Neural progenitor cell (in vitro differentiated cells): ENCODE results near the gene CHST3. TPM values are rescaled to one million over a fixed set of nuclear protein-coding genes. Genes with fewer than 3 reads are reported as not detected.

ENCODE experiments used
- DNase-seq: peaks from one replicate; pipeline ENCODE4 v3.0.0-alpha.2; 2016; ENCODE audit warnings: low spot score
- H2AFZ ChIP-seq: fragments of 200-600 bp; sonication (generic); replicated peaks from 2 replicates; pipeline ENCODE4 v1.6.1; 2016; ENCODE audit warnings: antibody characterized with exemption
- H3F3A ChIP-seq: fragments of 200-600 bp; sonication (generic); 2 replicates; pipeline ENCODE4 v1.6.1; 2016; ENCODE audit warnings: antibody characterized with exemption, low read depth
- H3K27ac ChIP-seq: fragments of 200-600 bp; sonication (generic); 2 replicates; pipeline ENCODE4 v1.5.1; 2016; ENCODE audit warnings: mild to moderate bottlenecking
- H3K27me3 ChIP-seq: fragments of 200-600 bp; sonication (generic); 2 replicates; pipeline ENCODE4 v1.6.1; 2016; ENCODE audit warnings: mild to moderate bottlenecking, moderate library complexity
- H3K36me3 ChIP-seq: fragments of 200-600 bp; sonication (generic); 2 replicates; pipeline ENCODE4 v1.5.1; 2016
- H3K4me1 ChIP-seq: fragments of 200-600 bp; sonication (generic); 2 replicates; pipeline ENCODE4 v1.6.1; 2016; ENCODE audit warnings: mixed run types
- H3K4me2 ChIP-seq: fragments of 200-600 bp; sonication (generic); 2 replicates; pipeline ENCODE4 v1.6.1; 2016
- H3K4me3 ChIP-seq: fragments of 200-600 bp; sonication (generic); 2 replicates; pipeline ENCODE4 v1.5.1; 2016
- H3K79me2 ChIP-seq: fragments of 200-600 bp; sonication (generic); 2 replicates; pipeline ENCODE4 v1.6.1; 2016; ENCODE audit warnings: low read depth
- H3K9ac ChIP-seq: fragments of 200-600 bp; sonication (generic); 2 replicates; pipeline ENCODE4 v1.6.1; 2016
- H3K9me3 ChIP-seq: fragments of 200-600 bp; sonication (generic); 2 replicates; pipeline ENCODE4 v1.5.1; 2016; ENCODE audit warnings: low read depth
- H4K20me1 ChIP-seq: fragments of 200-600 bp; sonication (generic); 2 replicates; pipeline ENCODE4 v1.6.1; 2016; ENCODE audit warnings: low read depth
- H3K27ac Mint-ChIP-seq: 3 replicates; pipeline ENCODE4 v1.8.0; 2021; ENCODE audit warnings: mixed read lengths
- H3K27me3 Mint-ChIP-seq: 2 replicates; pipeline ENCODE4 v1.8.0; 2022; ENCODE audit warnings: low read depth, mild to moderate bottlenecking, inconsistent platforms, moderate library complexity, mixed read lengths; ENCODE audit not compliant: insufficient read depth
- H3K36me3 Mint-ChIP-seq: 3 replicates; pipeline ENCODE4 v1.8.0; 2021; ENCODE audit warnings: mixed read lengths
- H3K4me1 Mint-ChIP-seq: 3 replicates; pipeline ENCODE4 v1.8.0; 2021; ENCODE audit warnings: mixed read lengths
- H3K4me3 Mint-ChIP-seq: 3 replicates; pipeline ENCODE4 v1.8.0; 2021; ENCODE audit warnings: mild to moderate bottlenecking, moderate library complexity, mixed read lengths
- H3K9me3 Mint-ChIP-seq: 3 replicates; pipeline ENCODE4 v1.8.0; 2020; ENCODE audit warnings: mixed read lengths
- CTCF ChIP-seq: fragments of 200-600 bp; sonication (generic); IDR thresholded peaks from 2 replicates; pipeline ENCODE4 v1.5.1; 2017; ENCODE audit warnings: antibody characterized with exemption, mild to moderate bottlenecking
- EZH2 ChIP-seq: fragments of 200-600 bp; sonication (generic); IDR thresholded peaks from 2 replicates; pipeline ENCODE4 v1.6.1; 2017; ENCODE audit warnings: antibody characterized with exemption, mild to moderate bottlenecking, moderate library complexity
- EZH2phosphoT487 ChIP-seq: fragments of 200-600 bp; sonication (generic); IDR thresholded peaks from 2 replicates; pipeline ENCODE4 v1.6.1; 2017; ENCODE audit warnings: antibody characterized with exemption
- total RNA-seq: library from RNA; depleted of rRNA; stranded (reverse); fragments of >200 nt; gene quantifications from 2 replicates; pipeline ENCODE4 v1.2.3, GENCODE V29; 2015; ENCODE audit warnings: low replicate concordance

CHST3 gene
- total RNA-seq, 1 donor from 2014 or later = 9.1 TPM

DNA sequence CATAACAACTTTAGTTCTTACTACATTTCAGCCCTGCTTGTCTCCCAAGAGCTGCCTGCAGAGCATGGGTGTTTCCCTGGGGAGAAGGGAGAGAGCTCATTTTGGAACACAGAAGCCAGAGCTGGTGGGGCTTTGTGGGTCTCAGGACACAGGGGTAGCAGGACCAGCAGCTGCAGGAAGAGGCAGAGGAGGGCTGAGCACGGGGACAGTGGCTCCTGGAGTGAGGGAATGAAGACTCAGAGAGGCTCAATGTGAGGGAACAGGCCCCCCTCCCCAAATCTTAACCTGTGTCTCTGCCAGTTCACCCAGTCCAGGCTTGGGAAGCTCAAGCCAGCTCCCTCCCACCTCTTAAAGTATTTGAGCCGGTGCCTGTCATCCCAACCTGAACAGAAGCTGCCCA lies 50.0 kb downstream of the CHST3 start:
- H3K36me3 ChIP-seq = no peaks in the 10 kb centered on the region
- H3K4me3 ChIP-seq = no peak overlapping the region
- no peaks in the 10 kb centered on the region for H4K20me1 ChIP-seq
- peaks cover 6% of the 10 kb centered on the region for H3K36me3 Mint-ChIP-seq
- H2AFZ ChIP-seq = no peak overlapping the region
- peak overlapping the region; percentile 41 for H3K27ac ChIP-seq
- peaks cover 50% of the 10 kb centered on the region for H3K4me1 Mint-ChIP-seq
- H3F3A ChIP-seq = no peaks in the 10 kb centered on the region
- no peak overlapping the region for H3K4me3 Mint-ChIP-seq
- TF ChIP-seq CTCF = no peak
- TF ChIP-seq EZH2phosphoT487 = no peak
- no peak for TF ChIP-seq EZH2
- no peaks in the 10 kb centered on the region for H3K27me3 ChIP-seq
- H3K4me2 ChIP-seq = no peak overlapping the region
- no peaks in the 10 kb centered on the region for H3K9me3 Mint-ChIP-seq
- no peaks in the 10 kb centered on the region for H3K9me3 ChIP-seq
- no peak for DNase-seq
- peaks cover 27% of the 10 kb centered on the region for H3K4me1 ChIP-seq
- H3K27ac Mint-ChIP-seq = peak overlapping the region; percentile 87
- H3K27me3 Mint-ChIP-seq = peaks cover 3% of the 10 kb centered on the region
- peak overlapping the region; percentile 25 for H3K9ac ChIP-seq
- no peaks in the 10 kb centered on the region for H3K79me2 ChIP-seq

- H3K4me3 Mint-ChIP-seq = no peak overlapping the region
- Histone ChIP-seq H3K4me3 (no peak overlapping the region), H2AFZ (no peak overlapping the region), H3K79me2 (no peaks in the 10 kb centered on the region), H3K4me2 (no peak overlapping the region), H4K20me1 (no peaks in the 10 kb centered on the region), H3K9me3 (no peaks in the 10 kb centered on the region), H3F3A (no peaks in the 10 kb centered on the region), H3K36me3 (no peaks in the 10 kb centered on the region), H3K9ac (no peak overlapping the region), H3K4me1 (peaks cover 20% of the 10 kb centered on the region), H3K27me3 (no peaks in the 10 kb centered on the region), H3K27ac (no peak overlapping the region)
- peak overlapping the region; percentile 29 for H3K27ac Mint-ChIP-seq
- H3K36me3 Mint-ChIP-seq = peaks cover 4% of the 10 kb centered on the region
- peaks cover 7% of the 10 kb centered on the region for H3K27me3 Mint-ChIP-seq
- TF ChIP-seq CTCF = no peak
- TF ChIP-seq EZH2 = no peak
- TF ChIP-seq EZH2phosphoT487 = no peak
- H3K9me3 Mint-ChIP-seq = no peaks in the 10 kb centered on the region
- no peak for DNase-seq
- peaks cover 46% of the 10 kb centered on the region for H3K4me1 Mint-ChIP-seq
These were observed 50.7 kb downstream of the CHST3 start for GRCh38 chr10:72014785-72015480.

GRCh38 chr10:72015841-72016240 lies 51.6 kb downstream of the CHST3 start:
- DNase-seq = no peak
- Mint-ChIP-seq H3K27ac (no peak overlapping the region), H3K27me3 (peaks cover 7% of the 10 kb centered on the region), H3K4me1 (peaks cover 37% of the 10 kb centered on the region), H3K9me3 (no peaks in the 10 kb centered on the region), H3K36me3 (no peaks in the 10 kb centered on the region), H3K4me3 (no peak overlapping the region)
- Histone ChIP-seq H3K79me2 (no peaks in the 10 kb centered on the region), H3K27me3 (no peaks in the 10 kb centered on the region), H3K27ac (no peak overlapping the region), H2AFZ (no peak overlapping the region), H3K4me3 (no peak overlapping the region), H3K4me2 (no peak overlapping the region), H3K9ac (no peak overlapping the region), H4K20me1 (no peaks in the 10 kb centered on the region), H3K36me3 (no peaks in the 10 kb centered on the region), H3K4me1 (peaks cover 17% of the 10 kb centered on the region), H3F3A (no peaks in the 10 kb centered on the region), H3K9me3 (no peaks in the 10 kb centered on the region)
- TF ChIP-seq EZH2phosphoT487 = no peak
- TF ChIP-seq EZH2 = no peak
- no peak for TF ChIP-seq CTCF
